ENCODE results near the gene TTC27.

DNA sequence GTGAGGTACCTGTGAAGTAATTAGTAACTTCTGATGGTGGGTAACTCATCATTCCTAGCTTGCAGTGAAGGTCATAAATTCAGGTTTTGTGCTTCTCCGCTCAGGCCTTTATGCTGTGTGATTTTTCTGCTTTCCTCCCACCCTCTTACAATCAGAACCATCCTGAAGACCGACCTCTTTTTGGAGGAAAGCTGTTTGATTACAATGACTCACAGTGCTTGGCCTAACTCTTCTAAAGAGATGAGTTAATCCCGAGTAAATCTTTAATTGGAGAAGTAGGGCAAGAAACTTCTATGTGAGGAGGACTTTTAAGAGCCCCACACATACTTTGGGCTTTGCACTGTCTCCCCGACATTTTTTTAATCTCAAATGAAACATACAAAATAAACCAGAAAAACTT, 53.1 kb downstream of the TTC27 start:
- TF ChIP-seq, protein P1, sequence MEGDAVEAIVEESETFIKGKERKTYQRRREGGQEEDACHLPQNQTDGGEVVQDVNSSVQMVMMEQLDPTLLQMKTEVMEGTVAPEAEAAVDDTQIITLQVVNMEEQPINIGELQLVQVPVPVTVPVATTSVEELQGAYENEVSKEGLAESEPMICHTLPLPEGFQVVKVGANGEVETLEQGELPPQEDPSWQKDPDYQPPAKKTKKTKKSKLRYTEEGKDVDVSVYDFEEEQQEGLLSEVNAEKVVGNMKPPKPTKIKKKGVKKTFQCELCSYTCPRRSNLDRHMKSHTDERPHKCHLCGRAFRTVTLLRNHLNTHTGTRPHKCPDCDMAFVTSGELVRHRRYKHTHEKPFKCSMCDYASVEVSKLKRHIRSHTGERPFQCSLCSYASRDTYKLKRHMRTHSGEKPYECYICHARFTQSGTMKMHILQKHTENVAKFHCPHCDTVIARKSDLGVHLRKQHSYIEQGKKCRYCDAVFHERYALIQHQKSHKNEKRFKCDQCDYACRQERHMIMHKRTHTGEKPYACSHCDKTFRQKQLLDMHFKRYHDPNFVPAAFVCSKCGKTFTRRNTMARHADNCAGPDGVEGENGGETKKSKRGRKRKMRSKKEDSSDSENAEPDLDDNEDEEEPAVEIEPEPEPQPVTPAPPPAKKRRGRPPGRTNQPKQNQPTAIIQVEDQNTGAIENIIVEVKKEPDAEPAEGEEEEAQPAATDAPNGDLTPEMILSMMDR (IDR thresholded peaks at IDR 0.05), result no peak
- no peak for TF ChIP-seq POLR2A (IDR thresholded peaks at IDR 0.05)

All from lower leg skin (tissue), 3 donors.